Coronary artery (tissue), 2 donors: ENCODE measurements around the gene F2RL3.

Experiments
- DNase-seq: peaks from one replicate; pipeline ENCODE4 v3.0.0-alpha.2; 2017; ENCODE audit warnings: low spot score
- H3K27ac ChIP-seq, 2 donors: fragments of 200-600 bp; sonication (generic); one replicate each; pipeline ENCODE4 v1.5.1; 2016 to 2019
- H3K4me3 ChIP-seq: fragments of 200-600 bp; sonication (generic); 2 replicates; pipeline ENCODE4 v1.5.1; 2016; ENCODE audit warnings: mild to moderate bottlenecking, moderate library complexity
- TF ChIP-seq, protein P1 (sequence below): fragments of 200-600 bp; sonication (generic); IDR thresholded peaks from one replicate; pipeline ENCODE4 v1.5.1; 2019; ENCODE audit warnings: antibody characterized with exemption

The F2RL3 gene

GRCh38 chr19:16889366-16889882, 625 bp downstream of the F2RL3 start:
- no peak for DNase-seq
- H3K27ac ChIP-seq = peak overlapping the region in 1 of 2 donors; percentile 5
- TF ChIP-seq, protein P1, sequence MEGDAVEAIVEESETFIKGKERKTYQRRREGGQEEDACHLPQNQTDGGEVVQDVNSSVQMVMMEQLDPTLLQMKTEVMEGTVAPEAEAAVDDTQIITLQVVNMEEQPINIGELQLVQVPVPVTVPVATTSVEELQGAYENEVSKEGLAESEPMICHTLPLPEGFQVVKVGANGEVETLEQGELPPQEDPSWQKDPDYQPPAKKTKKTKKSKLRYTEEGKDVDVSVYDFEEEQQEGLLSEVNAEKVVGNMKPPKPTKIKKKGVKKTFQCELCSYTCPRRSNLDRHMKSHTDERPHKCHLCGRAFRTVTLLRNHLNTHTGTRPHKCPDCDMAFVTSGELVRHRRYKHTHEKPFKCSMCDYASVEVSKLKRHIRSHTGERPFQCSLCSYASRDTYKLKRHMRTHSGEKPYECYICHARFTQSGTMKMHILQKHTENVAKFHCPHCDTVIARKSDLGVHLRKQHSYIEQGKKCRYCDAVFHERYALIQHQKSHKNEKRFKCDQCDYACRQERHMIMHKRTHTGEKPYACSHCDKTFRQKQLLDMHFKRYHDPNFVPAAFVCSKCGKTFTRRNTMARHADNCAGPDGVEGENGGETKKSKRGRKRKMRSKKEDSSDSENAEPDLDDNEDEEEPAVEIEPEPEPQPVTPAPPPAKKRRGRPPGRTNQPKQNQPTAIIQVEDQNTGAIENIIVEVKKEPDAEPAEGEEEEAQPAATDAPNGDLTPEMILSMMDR = no peak
- peak overlapping the region; percentile 41 for H3K4me3 ChIP-seq

DNA sequence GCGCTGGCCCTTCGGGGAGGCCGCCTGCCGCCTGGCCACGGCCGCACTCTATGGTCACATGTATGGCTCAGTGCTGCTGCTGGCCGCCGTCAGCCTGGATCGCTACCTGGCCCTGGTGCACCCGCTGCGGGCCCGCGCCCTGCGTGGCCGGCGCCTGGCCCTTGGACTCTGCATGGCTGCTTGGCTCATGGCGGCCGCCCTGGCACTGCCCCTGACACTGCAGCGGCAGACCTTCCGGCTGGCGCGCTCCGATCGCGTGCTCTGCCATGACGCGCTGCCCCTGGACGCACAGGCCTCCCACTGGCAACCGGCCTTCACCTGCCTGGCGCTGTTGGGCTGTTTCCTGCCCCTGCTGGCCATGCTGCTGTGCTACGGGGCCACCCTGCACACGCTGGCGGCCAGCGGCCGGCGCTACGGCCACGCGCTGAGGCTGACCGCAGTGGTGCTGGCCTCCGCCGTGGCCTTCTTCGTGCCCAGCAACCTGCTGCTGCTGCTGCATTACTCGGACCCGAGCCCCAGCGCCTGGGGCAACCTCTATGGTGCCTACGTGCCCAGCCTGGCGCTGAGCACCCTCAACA, 1.2 kb downstream of the F2RL3 start:
- TF ChIP-seq, protein P1 = no peak
- DNase-seq = no peak
- Histone ChIP-seq H3K27ac (no peak overlapping the region), H3K4me3 (no peak overlapping the region)

DNA sequence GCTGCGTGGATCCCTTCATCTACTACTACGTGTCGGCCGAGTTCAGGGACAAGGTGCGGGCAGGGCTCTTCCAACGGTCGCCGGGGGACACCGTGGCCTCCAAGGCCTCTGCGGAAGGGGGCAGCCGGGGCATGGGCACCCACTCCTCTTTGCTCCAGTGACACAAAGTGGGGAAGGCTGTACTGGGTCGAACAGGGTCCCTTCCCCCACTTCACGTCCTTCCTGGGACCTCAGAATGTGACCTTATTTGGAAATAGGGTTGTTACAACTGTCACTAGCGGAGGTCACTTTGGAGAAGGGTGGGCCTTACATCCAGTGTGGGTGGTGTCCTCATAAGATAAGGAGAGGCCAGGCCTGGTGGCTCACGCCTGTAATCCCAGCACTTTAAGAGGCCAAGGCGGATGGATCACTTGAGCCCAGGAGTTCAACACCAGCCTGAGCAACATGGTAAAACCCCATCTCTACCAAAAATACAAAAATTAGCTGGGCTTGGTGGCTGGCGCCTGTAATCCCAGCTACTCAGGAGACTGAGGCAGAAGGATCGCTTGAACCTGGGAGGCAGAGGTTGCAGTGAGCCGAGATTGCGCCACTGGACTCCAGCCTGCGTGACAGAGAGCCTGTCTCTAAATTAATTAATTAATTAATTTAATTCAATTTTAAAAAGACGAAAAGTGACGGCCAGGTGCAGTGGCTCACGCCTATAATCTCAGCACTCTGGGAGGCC, 1.8 kb downstream of the F2RL3 start:
- DNase-seq = no peak

DNA sequence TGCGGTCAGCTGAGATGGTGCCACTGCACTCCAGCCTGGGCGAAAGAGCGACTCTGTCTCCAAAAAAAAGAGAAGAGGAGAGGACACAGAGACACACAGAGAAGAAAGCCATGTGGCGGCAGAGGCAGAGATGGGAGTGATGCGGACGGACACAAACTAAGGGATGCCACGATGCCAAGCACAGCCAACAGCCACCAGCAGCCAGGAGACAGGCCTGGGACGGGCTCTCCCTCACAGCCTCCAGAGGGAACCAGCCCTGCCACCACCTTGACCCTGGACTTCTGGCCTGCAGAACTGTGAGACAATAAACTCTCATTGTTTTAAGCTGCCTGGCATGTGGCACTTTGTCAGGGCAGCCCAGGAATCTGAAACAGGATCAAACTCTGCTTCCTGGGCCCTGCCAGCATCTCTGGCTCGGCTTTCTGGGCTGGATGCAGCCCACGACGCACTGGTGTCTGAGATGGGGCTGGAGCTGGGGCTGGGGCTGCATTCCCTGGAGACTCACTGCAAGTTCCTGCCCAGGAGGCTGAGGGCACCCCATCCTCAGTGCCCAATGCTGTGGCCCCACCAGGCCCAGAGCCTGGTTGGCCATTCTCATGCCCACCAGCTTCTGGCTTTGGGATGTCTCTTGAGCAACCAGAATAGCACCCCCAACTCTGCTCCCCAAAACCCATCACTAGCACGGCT, 3.0 kb downstream of the F2RL3 start:
- Histone ChIP-seq H3K4me3 (no peak overlapping the region), H3K27ac (no peak overlapping the region)
- TF ChIP-seq, protein P1 = no peak
- DNase-seq = no peak

More for the DNA sequence above, 1.8 kb downstream of the F2RL3 start:
- no peak overlapping the region for H3K4me3 ChIP-seq
- no peak overlapping the region for H3K27ac ChIP-seq
- TF ChIP-seq, protein P1 = no peak

- DNase-seq = no peak
- TF ChIP-seq, protein P1 = no peak
- no peak overlapping the region for H3K27ac ChIP-seq
- no peak overlapping the region for H3K4me3 ChIP-seq
Measured at GRCh38 chr19:16892436-16892835, 3.6 kb downstream of the F2RL3 start.

- DNase-seq = no peak
- no peak overlapping the region for H3K27ac ChIP-seq
- TF ChIP-seq, protein P1 = no peak
- H3K4me3 ChIP-seq = no peak overlapping the region
Measured at GRCh38 chr19:16892868-16893685, 4.3 kb downstream of the F2RL3 start.
